Measurements from ENCODE around the gene TBKBP1. TPM values are rescaled to one million over a fixed set of nuclear protein-coding genes. Genes with fewer than 3 reads are reported as not detected.

Gene TBKBP1
- total and polyA plus RNA-seq, 2 of the 4 experiments (the other 2 are of a cell fraction) = 3.4 to 8.5 TPM

DNA sequence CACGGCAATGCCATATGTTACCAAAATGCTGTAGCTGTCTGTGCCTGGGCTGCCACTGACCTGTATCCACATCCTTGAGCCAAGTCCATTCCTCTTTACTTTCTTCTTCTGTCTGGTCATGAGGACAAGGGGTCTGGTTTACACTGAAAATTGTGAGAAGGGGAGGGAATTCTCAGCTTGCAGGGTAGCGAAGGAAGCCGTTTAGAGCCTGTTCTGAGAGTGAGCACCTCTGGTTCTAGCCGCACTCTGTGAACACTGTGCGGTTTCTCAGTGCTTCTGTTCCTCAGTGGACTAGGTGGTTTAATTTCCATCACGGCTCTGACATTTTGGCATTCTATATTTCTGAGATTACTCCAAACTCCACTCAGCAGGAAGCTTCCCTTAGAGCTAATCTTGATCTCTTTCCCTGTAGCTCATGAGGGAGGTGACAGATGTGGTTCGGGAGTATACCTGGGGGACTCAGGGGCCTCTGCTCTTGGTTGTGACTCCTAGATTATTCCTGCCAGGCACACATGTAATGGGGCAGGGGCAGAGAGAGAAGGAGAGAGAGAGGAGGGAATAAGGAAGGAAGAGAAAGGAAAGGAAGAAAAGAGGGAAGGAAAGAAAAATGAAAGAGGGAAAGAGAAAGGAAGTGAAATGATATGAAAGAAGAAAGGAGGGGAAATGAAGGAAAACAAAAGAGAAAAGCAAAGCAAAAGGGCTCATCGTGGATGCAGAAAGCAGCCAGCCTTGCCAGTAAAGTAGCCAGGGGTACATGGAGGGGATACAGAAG, 24.9 kb downstream of the TBKBP1 start:
- Histone ChIP-seq H2AK9ac (replicated peaks; ENCODE audit: low read depth, low read length, poor library complexity) (peak overlapping the region; percentile 46), H2BK20ac (ENCODE audit: low read depth, low read length) (peak overlapping the region; percentile 21), H3K56ac (ENCODE audit: extremely low read depth, insufficient read depth, low read length) (no peak overlapping the region), H3K27ac (ENCODE audit: insufficient read depth, low read length) (no peak overlapping the region), H3K79me1 (ENCODE audit: low read depth in 1 of 2, low read length in 2 of 2) (no peaks in the 10 kb centered on the region), H4K20me1 (ENCODE audit: insufficient read depth, low read length) (peaks cover 47% of the 10 kb centered on the region), H2BK5ac (ENCODE audit: low read depth, low read length, poor library complexity, severe bottlenecking) (no peak overlapping the region), H3K4me1 (ENCODE audit: control insufficient read depth, insufficient read depth, low read length) (peaks cover 27% of the 10 kb centered on the region), H4K8ac (ENCODE audit: low read depth in 2 of 2, low read length in 2 of 2) (no peak overlapping the region), H3K9me3 (ENCODE audit: control insufficient read depth, insufficient read depth, low read length) (no peaks in the 10 kb centered on the region), H4K91ac (ENCODE audit: insufficient read depth, low read depth, low read length) (0 out of 2 replicates have a peak overlapping the region, but pooled peaks have one; percentile 33), H3K36me3 (ENCODE audit: control insufficient read depth, insufficient read depth, low read length) (no peaks in the 10 kb centered on the region), H3K4me3 (ENCODE audit: insufficient read depth, low read depth, low read length) (no peak overlapping the region), H3K9ac (ENCODE audit: low read depth, low read length) (no peak overlapping the region), H3K23ac (ENCODE audit: low read depth, low read length) (no peak overlapping the region), H2BK15ac (ENCODE audit: low read depth, low read length) (no peak overlapping the region; the same call in 2 of the 3 replicates), H3K4me2 (ENCODE audit: low read depth, low read length) (peak overlapping the region; percentile 39; the same call in 1 of the 2 replicates), H2AK5ac (ENCODE audit: low read depth, low read length) (peak overlapping the region; percentile 48; the same call in 1 of the 2 replicates), H3K27me3 (ENCODE audit: control insufficient read depth, insufficient read depth, low read length) (peaks cover 87% of the 10 kb centered on the region), H3K9me1 (ENCODE audit: insufficient read depth, low read length) (peaks cover 5% of the 10 kb centered on the region; the same call in 1 of the 2 replicates), H3K18ac (ENCODE audit: low read depth, low read length) (no peak overlapping the region), H3K14ac (replicated peaks; ENCODE audit: low read depth, low read length) (peak overlapping the region; percentile 5; the same call in 1 of the 2 replicates), H2BK120ac (ENCODE audit: low read depth, low read length) (peak overlapping the region; percentile 29; the same call in 1 of the 2 replicates), H3K4ac (ENCODE audit: low read depth, low read length) (peak overlapping the region; percentile 15), H2AFZ (replicated peaks; ENCODE audit: low read length, poor library complexity) (no peak overlapping the region), H4K5ac (ENCODE audit: low read depth, low read length) (no peak overlapping the region)
- ChIA-PET POLR2A (ENCODE audit: unreplicated experiment) (no interaction called here), CTCF (interaction anchor here (0.6 to 1.4 kb wide), 2 partner anchors 12 to 85 kb away, joined by 4 to 8 read pairs; no protein-coding TSS in a partner anchor)
- BruUV-seq (replicated peaks) = no TSS peak
- dilution Hi-C loops (cut with HindIII; ENCODE audit: low sequenced_read_pairs, unreplicated experiment) = no loop called here
- DNase-seq (no peak), ATAC-seq (ENCODE audit: low read depth) (no peak)
- 59% methylated on average over 2 of the region's 8 CpGs; no CpG with 5 or more reads in 1 of the 2 experiments for WGBS, 2 experiments (ENCODE audit: extremely low coverage in 2 of 2, insufficient read length in 1 of 2)
- TF ChIP-seq RAD21 (IDR thresholded peaks at IDR 0.05; ENCODE audit: low read length) (no peak), CHD1 (IDR thresholded peaks at IDR 0.05; ENCODE audit: low read depth, low read length) (no peak), RCOR1 (IDR thresholded peaks at IDR 0.05; ENCODE audit: insufficient replicate concordance, low read length) (no peak), MAZ (IDR thresholded peaks at IDR 0.05; ENCODE audit: borderline replicate concordance, low read depth, low read length) (no peak), NFE2L2 (IDR thresholded peaks at IDR 0.05; ENCODE audit: low read depth, low read length) (no peak), CEBPB (IDR thresholded peaks at IDR 0.05; ENCODE audit: low read depth, low read length) (no peak), SMC3 (IDR thresholded peaks at IDR 0.05; ENCODE audit: low read depth, low read length) (no peak), MAFK (IDR thresholded peaks at IDR 0.05; ENCODE audit: low read depth, low read length) (no peak), USF2 (IDR thresholded peaks at IDR 0.05; ENCODE audit: low read depth, low read length) (no peak), MXI1 (IDR thresholded peaks at IDR 0.05; ENCODE audit: borderline replicate concordance, low read depth, low read length) (no peak)
- TF ChIP-seq, protein P1, sequence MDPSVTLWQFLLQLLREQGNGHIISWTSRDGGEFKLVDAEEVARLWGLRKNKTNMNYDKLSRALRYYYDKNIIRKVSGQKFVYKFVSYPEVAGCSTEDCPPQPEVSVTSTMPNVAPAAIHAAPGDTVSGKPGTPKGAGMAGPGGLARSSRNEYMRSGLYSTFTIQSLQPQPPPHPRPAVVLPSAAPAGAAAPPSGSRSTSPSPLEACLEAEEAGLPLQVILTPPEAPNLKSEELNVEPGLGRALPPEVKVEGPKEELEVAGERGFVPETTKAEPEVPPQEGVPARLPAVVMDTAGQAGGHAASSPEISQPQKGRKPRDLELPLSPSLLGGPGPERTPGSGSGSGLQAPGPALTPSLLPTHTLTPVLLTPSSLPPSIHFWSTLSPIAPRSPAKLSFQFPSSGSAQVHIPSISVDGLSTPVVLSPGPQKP (IDR thresholded peaks at IDR 0.05; ENCODE audit: borderline replicate concordance, low read depth, low read length) = no peak
- TF ChIP-seq, protein P2, sequence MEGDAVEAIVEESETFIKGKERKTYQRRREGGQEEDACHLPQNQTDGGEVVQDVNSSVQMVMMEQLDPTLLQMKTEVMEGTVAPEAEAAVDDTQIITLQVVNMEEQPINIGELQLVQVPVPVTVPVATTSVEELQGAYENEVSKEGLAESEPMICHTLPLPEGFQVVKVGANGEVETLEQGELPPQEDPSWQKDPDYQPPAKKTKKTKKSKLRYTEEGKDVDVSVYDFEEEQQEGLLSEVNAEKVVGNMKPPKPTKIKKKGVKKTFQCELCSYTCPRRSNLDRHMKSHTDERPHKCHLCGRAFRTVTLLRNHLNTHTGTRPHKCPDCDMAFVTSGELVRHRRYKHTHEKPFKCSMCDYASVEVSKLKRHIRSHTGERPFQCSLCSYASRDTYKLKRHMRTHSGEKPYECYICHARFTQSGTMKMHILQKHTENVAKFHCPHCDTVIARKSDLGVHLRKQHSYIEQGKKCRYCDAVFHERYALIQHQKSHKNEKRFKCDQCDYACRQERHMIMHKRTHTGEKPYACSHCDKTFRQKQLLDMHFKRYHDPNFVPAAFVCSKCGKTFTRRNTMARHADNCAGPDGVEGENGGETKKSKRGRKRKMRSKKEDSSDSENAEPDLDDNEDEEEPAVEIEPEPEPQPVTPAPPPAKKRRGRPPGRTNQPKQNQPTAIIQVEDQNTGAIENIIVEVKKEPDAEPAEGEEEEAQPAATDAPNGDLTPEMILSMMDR (conservative IDR thresholded peaks at IDR 0.05; ENCODE audit: low read depth, low read length) = no peak
- intact Hi-C loops (cut with micrococcal nuclease) = no loop called here
- in situ Hi-C loops (cut with MboI; ENCODE audit: low sequenced_read_pairs) = no loop called here

Measured in IMR-90 (cell line).